Left colon (tissue), 2 donors: ENCODE data around the gene STK38. TPM values are rescaled to one million over a fixed set of nuclear protein-coding genes. Genes with fewer than 3 reads are reported as not detected.

Experiments used
- ATAC-seq: fragments of 200-7000 bp; cut with Tn5 transposase; one replicate; pipeline ENCODE4 v1.9.1; 2020; ENCODE audit warnings: mild to moderate bottlenecking, moderate library complexity
- DNase-seq, 2 donors: peaks; one replicate each; pipeline ENCODE4 v3.0.0-alpha.2; 2020
- intact Hi-C, 2 donors: fragments of 100-400 bp; cut with DNase I in 1 of 2; cut with micrococcal nuclease in 1 of 2; formaldehyde crosslinking; loops; one replicate each; pipeline versions ENCODE4 v1.11.2 to v1.14.0; 2022; cut with DNase I, micrococcal nuclease
- total RNA-seq, 2 donors: library from RNA; stranded (reverse); fragmentation: NEBNext Ultra II Directional; extraction: Animal tissue kit (Norgen Biotek cat#: 25700); gene quantifications; one replicate each; pipeline ENCODE4 v1.2.1, GENCODE V29; 2021
- donor health status: DM: no; HTN: no; CAD: no.
- donor health status: DM: yes; HTN: yes; CAD: no.

The STK38 gene
- total RNA-seq, 2 donors from 2014 or later: 66.0 to 76.6 TPM

- intact Hi-C loops: no loop called here
- ATAC-seq: no peak
- no peak for DNase-seq
Measured at GRCh38 chr6:36571122-36572043, 24.1 kb upstream of the STK38 start.

- no peak for ATAC-seq
- DNase-seq: no peak
- intact Hi-C loops: no loop called here
Measured at GRCh38 chr6:36570264-36570663, 23.0 kb upstream of the STK38 start.

GRCh38 chr6:36566418-36566905 is 19.2 kb upstream of the STK38 start:
- ATAC-seq (no peak), DNase-seq (no peak)
- intact Hi-C loops: no loop called here

GRCh38 chr6:36563928-36564284 is 16.6 kb upstream of the STK38 start:
- ATAC-seq: no peak
- intact Hi-C loops: no loop called here

GRCh38 chr6:36563237-36563927 is 16.1 kb upstream of the STK38 start:
- no peak for DNase-seq
- ATAC-seq: no peak
- intact Hi-C loops: no loop called here

More at GRCh38 chr6:36563928-36564284, 16.6 kb upstream of the STK38 start:
- DNase-seq: no peak

- intact Hi-C loops: no loop called here
- ATAC-seq (no peak), DNase-seq (no peak)
Measured at GRCh38 chr6:36560822-36561221, 13.5 kb upstream of the STK38 start.

GRCh38 chr6:36559011-36559793 is 11.9 kb upstream of the STK38 start:
- ATAC-seq (no peak), DNase-seq (no peak)
- intact Hi-C loops: no loop called here

- DNase-seq (no peak), ATAC-seq (no peak)
- intact Hi-C loops: no loop called here
Measured at GRCh38 chr6:36556281-36556680, 9.0 kb upstream of the STK38 start.

GRCh38 chr6:36555750-36556252 is 8.5 kb upstream of the STK38 start:
- no peak for DNase-seq
- intact Hi-C loops: no loop called here

GRCh38 chr6:36550473-36551000 is 3.3 kb upstream of the STK38 start:
- no peak for ATAC-seq
- intact Hi-C loops: no loop called here
- no peak for DNase-seq

More at GRCh38 chr6:36555750-36556252, 8.5 kb upstream of the STK38 start:
- no peak for ATAC-seq

- ATAC-seq: no peak
Measured at GRCh38 chr6:36548401-36548743, 1.1 kb upstream of the STK38 start.

GRCh38 chr6:36547646-36548400 is 544 bp upstream of the STK38 start:
- peak; percentile 21 for ATAC-seq
- peak in 1 of 2 donors; percentile 23 for DNase-seq
- intact Hi-C loops: loop anchor here in 1 of 2 donors (5.0 kb wide), 1 partner anchor 49 kb away; no protein-coding TSS in a partner anchor

More at GRCh38 chr6:36548401-36548743, 1.1 kb upstream of the STK38 start:
- DNase-seq: no peak
- intact Hi-C loops: loop anchor here in 1 of 2 donors (5.0 kb wide), 1 partner anchor 49 kb away; no protein-coding TSS in a partner anchor

- DNase-seq (peak in 1 of 2 donors; percentile 32), ATAC-seq (peak; percentile 38)
- intact Hi-C loops: loop anchor here in 1 of 2 donors (5.0 kb wide), 1 partner anchor 51 kb away; no protein-coding TSS in a partner anchor
Measured at GRCh38 chr6:36546308-36546919, 865 bp downstream of the STK38 start.

- DNase-seq (no peak), ATAC-seq (peak; percentile 24)
- intact Hi-C loops: loop anchor here in 1 of 2 donors (5.0 kb wide), 1 partner anchor 51 kb away; no protein-coding TSS in a partner anchor
Measured at GRCh38 chr6:36545767-36546307, 1.4 kb downstream of the STK38 start.

GRCh38 chr6:36544228-36544627 is 3.1 kb downstream of the STK38 start:
- intact Hi-C loops: no loop called here
- ATAC-seq (no peak), DNase-seq (no peak)

GRCh38 chr6:36542041-36542440 is 5.2 kb downstream of the STK38 start:
- no peak for ATAC-seq
- intact Hi-C loops: no loop called here
- DNase-seq: no peak
